GM19452 (cell line): ENCODE results near the gene WDCP.
"Not testable (repeated sequence)": the region's sequence is repeated elsewhere in the genome, so short reads cannot be mapped to it uniquely, and the experiment has no call there.

Experiments
- ATAC-seq: cut with Tn5 transposase; IDR thresholded peaks from one replicate; pipeline ENCODE4 v1.9.1; 2021; ENCODE audit not compliant: unreplicated experiment

Gene WDCP

GRCh38 chr2:24072259-24072658, 25.1 kb upstream of the WDCP start:
- no peak for ATAC-seq

DNA sequence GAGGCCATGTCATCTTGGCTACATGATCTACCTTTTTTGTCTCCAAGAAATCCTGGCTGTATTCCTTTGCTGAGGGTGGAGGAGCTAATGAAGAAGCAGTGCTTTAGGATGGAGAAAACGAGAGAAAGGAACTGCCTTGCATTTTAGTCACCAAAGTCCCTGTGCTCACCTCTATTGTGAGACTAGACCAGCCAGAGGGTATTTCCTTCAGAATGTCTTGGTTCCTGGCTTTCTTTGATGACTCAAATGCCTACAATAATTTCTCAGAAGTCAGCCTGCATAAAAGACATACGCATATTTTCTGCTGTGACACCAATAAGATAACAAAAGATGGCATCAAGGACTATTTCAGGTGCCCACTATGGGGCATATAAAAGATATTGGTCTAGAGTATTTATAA, 18.1 kb upstream of the WDCP start:
- no peak for ATAC-seq

DNA sequence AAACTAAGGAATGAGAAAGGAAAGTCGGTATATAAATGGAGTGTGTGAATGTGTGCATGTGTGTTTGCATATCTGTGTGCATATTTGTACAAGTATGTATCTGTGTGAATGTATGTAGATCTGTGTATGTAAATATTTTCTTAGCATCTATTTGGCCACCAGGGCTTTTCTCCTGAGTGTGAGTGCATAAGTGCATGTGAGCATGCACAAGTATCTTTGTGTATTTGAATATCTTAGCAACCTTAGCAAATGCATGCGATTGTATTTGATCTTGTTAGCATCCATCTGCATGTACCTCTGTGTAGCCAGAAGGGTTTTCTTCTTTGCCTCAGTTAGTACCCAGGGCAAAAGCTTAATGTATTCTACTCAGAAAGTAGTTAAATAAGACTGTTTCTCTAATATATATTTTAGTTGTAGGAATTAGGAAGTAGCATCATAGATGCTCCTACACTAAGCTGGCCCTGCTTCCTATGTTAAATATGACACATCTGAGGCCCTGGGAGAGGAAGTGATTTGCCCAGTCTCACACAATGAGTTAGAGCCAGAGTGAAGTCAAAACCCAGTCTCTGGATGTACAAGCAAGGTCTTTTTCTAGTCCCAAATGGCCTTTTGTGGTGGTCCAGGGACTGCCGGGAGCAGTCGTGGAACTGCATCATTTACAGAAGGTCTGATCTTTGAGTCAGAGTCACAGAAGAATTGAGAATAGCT, 11.5 kb upstream of the WDCP start:
- no peak for ATAC-seq

GRCh38 chr2:24055750-24056149, 8.6 kb upstream of the WDCP start:
- ATAC-seq: no peak

DNA sequence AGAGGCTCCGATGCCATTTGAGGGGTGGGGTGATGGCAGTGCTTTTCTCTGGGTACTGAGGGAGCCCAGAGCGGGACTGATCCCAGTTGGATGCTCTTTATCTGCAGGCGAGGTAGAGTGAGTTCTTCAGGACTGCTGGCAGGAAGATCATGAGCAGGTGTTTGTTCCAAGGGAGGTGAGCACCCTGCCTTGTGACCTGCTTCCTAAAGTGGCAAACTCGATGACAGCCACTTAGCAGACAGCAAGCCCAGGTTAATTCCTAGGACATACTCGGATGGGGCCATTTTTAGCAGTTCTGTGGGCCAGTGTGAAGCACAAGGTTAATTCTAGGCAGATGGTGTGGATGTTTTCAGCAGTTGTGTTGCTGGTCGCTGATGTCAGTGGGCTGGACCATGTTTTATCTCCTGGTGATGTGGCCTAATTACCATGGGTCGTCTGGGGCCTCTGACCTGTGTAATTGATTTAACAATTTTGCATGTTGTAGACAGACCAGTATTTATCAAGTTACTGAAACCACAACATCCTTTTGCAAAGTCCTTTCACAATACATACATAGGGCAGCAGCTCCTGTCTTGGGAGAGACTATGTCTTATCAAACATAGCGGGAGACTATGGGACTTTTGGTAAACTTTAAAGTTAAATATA, 7.3 kb upstream of the WDCP start:
- no peak for ATAC-seq

- no peak for ATAC-seq
These were observed 5.8 kb upstream of the WDCP start for GRCh38 chr2:24052951-24053350.

- no peak for ATAC-seq
These were observed 4.6 kb upstream of the WDCP start for GRCh38 chr2:24051833-24052232.

DNA sequence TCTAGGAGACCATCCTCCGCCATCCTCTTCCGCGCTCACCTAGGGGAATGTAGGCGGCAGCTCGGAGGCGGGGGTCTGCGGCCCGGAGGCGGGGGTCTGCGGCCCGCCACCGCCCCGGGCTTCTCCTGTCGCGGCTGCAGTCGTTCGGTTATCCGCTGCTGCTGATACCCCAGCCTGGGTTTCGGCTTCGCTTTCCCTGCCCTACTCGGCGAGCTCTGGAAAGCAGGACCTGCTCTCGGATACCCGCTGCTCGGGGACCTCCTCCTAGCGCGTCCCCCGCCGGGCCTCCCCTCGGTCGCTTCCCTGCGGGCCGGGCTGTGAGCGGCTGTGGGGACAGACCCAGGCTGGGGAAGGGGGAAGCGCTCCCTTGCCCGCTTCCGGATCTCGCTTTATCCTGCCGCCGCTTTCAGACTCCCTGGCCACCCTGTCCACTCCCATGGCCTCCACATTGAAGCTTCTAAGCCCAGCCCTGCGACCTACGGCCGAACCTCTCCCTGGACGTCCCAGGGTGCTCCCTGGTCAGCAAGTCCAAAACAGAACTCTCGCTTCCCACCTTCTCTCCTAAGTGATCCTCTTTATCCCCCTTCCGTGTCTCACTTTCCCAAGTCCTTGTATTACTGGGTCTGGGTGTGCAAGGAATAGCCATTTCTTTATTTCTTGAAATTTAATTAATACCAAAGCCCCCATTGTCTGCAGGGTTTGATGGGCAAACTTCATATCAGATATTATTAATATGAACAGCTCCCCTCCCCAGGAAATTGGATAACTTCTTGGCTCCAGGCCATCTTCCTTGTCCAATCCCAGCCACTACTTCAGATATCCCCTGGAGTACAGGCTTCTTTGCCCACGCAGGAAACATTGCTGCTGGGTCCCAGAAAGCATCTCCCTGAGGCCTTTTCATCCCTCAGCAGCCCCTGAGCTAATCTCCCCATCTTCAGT, 3.1 kb upstream of the WDCP start:
- ATAC-seq: no peak

DNA sequence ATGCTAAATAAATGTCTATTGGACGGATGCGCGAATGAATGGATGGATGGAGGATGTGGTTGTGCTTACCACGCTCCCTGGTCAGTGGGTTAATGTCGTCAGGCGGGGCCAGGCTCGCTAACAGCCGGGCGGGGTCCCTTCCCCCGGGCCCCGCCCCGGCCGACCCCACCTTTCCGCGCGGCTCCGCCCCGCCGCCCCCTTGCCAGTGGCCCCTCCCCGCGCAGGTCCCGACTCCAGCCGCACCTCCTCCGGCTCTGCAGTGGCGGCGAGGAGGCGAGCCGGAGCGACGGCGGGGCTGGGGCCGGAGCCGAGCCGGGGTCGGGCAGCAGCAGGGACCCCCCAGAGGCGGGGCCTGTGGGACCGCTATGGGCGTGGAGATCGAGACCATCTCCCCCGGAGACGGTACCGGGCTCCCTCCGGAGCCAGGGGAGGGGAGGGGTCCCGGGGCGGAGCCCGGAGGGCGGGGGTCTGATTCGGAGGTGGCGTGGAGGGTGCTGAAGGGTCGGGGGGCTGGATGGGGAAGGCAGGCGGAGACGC, 2.4 kb upstream of the WDCP start, which contains the start of gene FKBP1B:
FKBP1B (plus strand) TSS at position 257 of the 537 bp plus-strand sequence; CDS start at position 366, 109 bp downstream.
- no peak for ATAC-seq

- no peak for ATAC-seq
These were observed 1.7 kb upstream of the WDCP start for GRCh38 chr2:24048769-24049484.

DNA sequence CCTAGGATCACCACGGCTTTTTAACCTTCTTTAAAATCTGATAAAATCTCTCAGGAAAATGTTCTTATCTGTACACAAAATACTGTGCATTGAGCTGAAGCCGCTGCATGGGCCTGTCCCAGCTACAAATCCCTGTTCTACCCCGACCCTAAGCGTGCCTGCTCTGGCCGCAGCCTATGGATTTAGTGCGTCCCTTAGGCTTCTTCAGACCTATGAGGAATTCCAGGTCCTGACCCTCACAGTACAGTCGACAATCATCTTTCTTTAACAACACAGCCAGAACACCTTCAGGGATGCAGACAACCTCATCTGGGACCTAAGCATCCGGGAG, 477 bp upstream of the WDCP start:
- ATAC-seq: no peak

DNA sequence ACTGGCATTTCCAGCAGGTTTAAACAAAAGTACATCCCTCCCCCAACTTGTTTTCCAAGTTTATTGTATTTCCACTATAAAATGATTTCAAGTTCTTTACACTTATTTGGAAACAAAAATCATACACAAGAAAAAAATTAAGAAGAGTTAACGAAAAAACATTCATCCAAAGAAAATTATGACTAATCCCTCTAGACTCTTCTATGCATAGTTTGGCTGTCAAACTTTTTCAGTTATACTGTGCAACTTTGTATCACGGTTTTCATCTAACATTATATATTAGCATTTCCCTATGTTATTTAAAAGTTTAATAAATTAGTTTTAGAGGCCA, 627 bp downstream of the WDCP start:
- ATAC-seq: no peak

DNA sequence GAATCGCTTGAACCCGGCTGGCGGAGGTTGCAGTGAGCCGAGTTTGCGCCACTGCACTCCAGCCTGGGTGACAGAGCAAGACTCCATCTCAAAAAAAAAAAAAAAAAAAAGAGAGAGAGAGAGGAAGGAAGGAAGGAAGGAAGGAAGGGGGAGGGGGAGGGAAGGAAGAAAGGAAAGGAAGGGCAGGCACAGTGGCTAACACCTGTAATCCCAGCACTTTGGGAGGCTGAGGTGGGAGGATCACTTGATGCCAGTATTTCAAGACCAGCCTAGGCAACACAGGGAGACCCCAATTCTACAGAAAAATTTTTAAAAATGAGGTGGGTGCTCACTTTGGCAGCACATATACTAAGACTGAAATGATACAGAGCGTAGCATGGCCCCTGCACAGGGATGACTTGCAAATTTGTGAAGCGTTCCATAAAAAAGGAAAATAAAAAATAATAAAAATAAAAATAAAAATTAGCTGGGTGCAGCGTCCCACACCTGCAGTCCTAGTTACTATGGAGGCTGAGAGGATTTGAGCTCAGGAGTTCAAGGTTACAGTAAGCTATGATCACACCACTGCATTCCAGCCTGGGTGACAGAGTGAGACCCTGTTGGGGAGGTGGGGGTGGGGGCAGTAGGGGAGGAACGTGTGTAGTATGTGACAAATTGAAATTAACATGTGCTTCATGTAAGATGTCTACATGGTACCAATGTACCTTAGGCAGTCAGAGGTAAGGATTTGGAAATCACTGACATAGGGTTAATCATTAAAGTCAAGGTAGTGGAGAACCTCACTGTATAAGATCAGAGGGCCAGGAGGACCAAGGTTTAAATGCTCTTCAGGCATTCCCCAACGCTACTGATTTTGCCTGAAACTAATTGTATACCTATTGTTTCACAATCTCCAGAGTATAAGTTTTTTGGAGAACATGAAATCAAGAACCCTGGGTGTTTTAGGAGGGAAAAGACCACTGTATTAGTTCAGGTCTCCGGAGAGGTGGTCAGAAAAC, 1.4 kb downstream of the WDCP start:
- no peak for ATAC-seq

DNA sequence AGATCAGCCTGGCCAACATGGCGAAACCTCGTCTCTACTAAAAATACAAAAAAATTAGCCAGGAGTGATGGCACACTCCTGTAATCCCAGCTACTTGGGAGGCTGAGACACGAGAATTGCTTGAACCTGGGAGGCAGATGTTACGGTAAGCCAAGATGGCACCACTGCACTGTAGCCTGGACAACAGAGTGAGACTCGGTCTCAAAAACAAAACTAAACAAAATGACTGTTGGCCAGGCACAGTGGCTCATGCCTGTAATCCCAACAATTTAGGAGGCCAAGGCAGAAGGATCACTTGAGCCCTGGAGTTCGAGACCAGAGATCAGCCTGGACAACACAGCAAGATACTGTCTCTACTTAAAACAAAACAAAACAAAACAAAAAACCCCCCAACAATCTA, 4.1 kb downstream of the WDCP start:
- not testable (repeated sequence) for ATAC-seq

DNA sequence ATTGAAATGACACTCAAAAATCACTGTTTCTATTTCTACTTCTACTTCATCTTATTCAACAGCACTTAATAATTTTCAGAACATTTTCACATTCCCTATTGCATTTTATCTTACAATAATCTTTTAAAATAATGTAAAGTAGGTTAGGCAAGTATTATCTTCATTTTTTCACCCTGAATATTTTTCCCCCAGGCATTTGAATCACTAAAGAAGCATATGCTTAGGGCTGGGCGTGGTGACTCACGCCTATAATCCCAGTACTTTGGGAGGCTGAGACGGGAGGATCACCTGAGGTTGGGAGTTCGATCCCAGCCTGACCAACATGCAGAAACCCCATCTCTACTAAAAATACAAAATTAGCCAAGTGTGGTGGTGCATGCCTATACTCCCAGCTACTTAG, 6.7 kb downstream of the WDCP start:
- ATAC-seq: no peak

DNA sequence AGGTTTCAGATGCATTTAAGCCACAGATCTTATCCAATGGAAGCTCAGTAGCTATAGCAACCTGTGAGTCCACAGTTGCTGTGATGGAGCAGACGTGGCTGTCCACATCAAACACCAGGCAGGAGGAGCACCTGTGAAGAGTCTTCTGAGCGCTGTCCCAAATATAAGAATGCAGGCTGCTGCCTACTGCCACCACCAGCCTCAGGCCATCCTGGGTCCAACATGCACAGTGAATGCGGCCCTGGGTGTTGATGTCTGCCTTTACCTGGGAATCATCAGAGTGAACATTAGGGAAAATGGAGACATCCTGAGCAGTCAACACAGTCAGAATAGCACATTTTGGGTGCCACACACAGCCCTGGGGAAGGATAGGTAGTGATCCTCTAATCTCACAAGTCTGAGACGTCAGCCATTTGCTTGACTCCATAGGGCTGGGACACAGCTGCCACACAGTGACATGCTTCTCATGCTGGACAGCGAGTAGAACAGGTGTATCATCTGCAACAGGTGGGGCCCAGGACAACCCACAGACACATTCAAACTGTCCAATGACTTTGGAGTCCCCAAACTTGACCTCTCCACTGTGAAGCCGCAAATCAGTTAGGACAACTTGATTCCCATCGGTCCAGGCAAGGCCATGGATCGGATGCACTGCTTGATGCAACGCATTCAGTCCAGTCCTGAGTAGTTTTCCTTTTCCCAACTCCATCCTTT, 8.2 kb downstream of the WDCP start:
- no peak for ATAC-seq

DNA sequence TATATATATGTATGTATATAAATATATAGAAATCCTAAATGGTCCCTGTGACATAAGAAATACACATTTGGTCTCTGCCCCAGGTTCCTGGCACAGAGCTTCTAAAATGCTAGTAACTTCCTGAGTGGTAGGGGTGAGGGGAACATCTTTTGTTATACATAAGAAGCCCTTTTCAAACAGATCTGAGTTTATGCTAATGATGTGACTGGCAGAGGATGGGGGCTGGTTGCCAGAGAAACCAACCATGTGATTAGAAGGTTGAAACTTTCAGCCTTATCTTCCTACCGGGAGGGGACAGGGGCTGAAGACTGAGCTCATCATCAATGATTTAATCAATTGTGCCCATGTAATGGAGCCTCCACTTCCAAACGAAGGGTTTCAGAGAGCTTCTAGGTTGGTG, 21.0 kb downstream of the WDCP start:
- ATAC-seq: no peak

DNA sequence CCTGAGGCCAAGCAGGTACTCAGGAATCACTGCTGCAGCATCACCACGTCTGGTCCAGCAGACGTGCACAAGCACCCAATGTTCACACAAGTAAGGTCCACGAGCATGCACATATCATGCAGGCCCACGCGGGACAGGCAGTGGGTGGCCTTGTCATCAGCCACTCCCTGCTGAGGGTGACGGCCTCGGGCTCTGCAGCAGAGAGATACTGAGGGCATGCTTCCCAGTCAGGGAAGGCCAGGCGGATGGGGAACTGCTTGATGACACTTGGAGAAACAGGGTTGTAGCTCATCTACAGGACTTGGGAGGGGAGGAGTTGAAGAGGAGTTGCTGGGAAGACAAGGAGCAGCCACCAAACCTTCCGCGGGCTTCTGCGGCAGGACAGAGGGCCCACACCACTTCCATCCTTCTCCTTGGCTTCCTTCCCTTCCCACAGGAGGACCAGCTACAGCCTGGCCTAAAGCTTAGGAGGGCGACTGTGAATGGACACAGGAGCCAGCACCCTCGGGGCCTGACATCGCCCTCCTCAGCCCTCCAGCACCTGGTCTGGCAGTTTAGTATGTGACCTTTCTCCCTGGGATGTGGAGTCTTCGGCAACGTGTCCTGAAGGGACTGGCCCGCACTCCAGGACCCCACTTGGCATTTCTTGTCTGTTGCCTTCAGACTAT, 22.1 kb downstream of the WDCP start:
- ATAC-seq: no peak

- no peak for ATAC-seq
These were observed 23.2 kb downstream of the WDCP start for GRCh38 chr2:24024018-24024417.
